Panc1 (cell line): Measurements from ENCODE around the gene ZNF77.

Experiments
- CTCF ChIP-seq: fragments of 450-650 bp; IDR thresholded peaks from 2 replicates; pipeline ENCODE4 v1.5.1; 2017; ENCODE audit warnings: mild to moderate bottlenecking
- REST ChIP-seq, 2 experiments: IDR thresholded peaks; 2 replicates each; pipeline ENCODE4 v1.6.1; 2011 to 2012; ENCODE audit warnings: low read depth in 2 of 2, control low read depth in 1 of 2, low read length in 1 of 2, mild to moderate bottlenecking in 1 of 2, moderate library complexity in 1 of 2; ENCODE audit not compliant: insufficient read depth in 1 of 2
- SIN3A ChIP-seq: IDR thresholded peaks from 2 replicates; pipeline ENCODE4 v1.6.1; 2012; ENCODE audit warnings: low read depth, mild to moderate bottlenecking, low read length, moderate library complexity, borderline replicate concordance; ENCODE audit not compliant: insufficient read depth

GRCh38 chr19:2987797-2988196, 43.0 kb upstream of the ZNF77 start:
- TF ChIP-seq CTCF (no peak), REST (IDR thresholded peaks at IDR 0.05; ENCODE audit: insufficient read depth in 1 of 2, low read depth in 2 of 2, low read length in 1 of 2) (no peak), SIN3A (no peak)
